ENCODE measurements around the gene MMP14. TPM values are rescaled to one million over a fixed set of nuclear protein-coding genes. Genes with fewer than 3 reads are reported as not detected.

The MMP14 gene
- total and polyA plus RNA-seq, 9 of the 15 experiments (the other 6 are each of a cell fraction or from before 2014, with no cell fraction given): 0.36 to 5.8 (median 1.3) TPM; not detected in 2

- peak overlapping the region; percentile 80 to 90 for H3K9ac ChIP-seq (ENCODE audit: insufficient read depth in 1 of 2, low read depth in 2 of 2, low read length in 2 of 2)
- FAIRE-seq (peak; percentile 98), DNase-seq (ENCODE audit: extremely low read depth in 1 of 4, low spot score in 3 of 4) (peak; percentile 49 to 89 (median 60)), ATAC-seq (peak; percentile 88)
- H3K79me2 ChIP-seq (ENCODE audit: control insufficient read depth, insufficient read depth, low read length): peaks cover 14% of the 10 kb centered on the region
- H3K27me3 ChIP-seq (ENCODE audit: control insufficient read depth in 2 of 2, insufficient read depth in 2 of 2, low read length in 2 of 2): no peaks in the 10 kb centered on the region
- 1% methylated on average over 11 of the region's 11 CpGs for WGBS (ENCODE audit: insufficient coverage, low coverage, missing lambda C conversion rate)
- H3K4me3 ChIP-seq: peak overlapping the region; percentile 63
- H3K9me1 ChIP-seq (ENCODE audit: control insufficient read depth, insufficient read depth, low read length): no peaks in the 10 kb centered on the region
- H2AFZ ChIP-seq (ENCODE audit: low read depth, low read length): peak overlapping the region; percentile 96
- in situ Hi-C loops (cut with MboI): no loop called here
- no peaks in the 10 kb centered on the region for H3K36me3 ChIP-seq (ENCODE audit: control insufficient read depth, insufficient read depth, low read length)
- H3K4me1 ChIP-seq (replicated peaks in 1 of 2; ENCODE audit: control insufficient read depth in 2 of 2, insufficient read depth in 2 of 2, low read length in 2 of 2): peaks cover 26 to 45% of the 10 kb centered on the region in 2 experiments
- ChIA-PET POLR2A (interaction anchor here (0.7 to 1.6 kb wide), 7 partner anchors 12 to 393 kb away, joined by 3 to 7 read pairs (median 6); partner anchors contain the start of genes MRPL52 and RBM23), CTCF (ENCODE audit: low intra/inter-chr PET ratio) (no interaction called here)
- no peaks in the 10 kb centered on the region for H4K20me1 ChIP-seq (replicated peaks; ENCODE audit: control insufficient read depth, insufficient read depth, low read length)
- intact Hi-C loops (cut with micrococcal nuclease): loop anchor here (1.0 kb wide), 1 partner anchor 16 kb away; the partner anchor contains the start of gene LRP10
- peak overlapping the region; percentile 81 for H3K27ac ChIP-seq (ENCODE audit: extremely low read depth, low read depth, low read length)
- TSS peak; percentile 82 for BruUV-seq (replicated peaks)
- H3K4me2 ChIP-seq (ENCODE audit: insufficient read depth, low read length): peak overlapping the region; percentile 87
- no peaks in the 10 kb centered on the region for H3K9me3 ChIP-seq (replicated peaks; ENCODE audit: control insufficient read depth, insufficient read depth, low read depth, low read length)
- TF ChIP-seq CBX3 (IDR thresholded peaks at IDR 0.05; ENCODE audit: borderline replicate concordance in 1 of 2, low read length in 2 of 2) (no peak), TBL1XR1 (IDR thresholded peaks at IDR 0.05; ENCODE audit: low read length in 2 of 2) (0 out of 4 replicates have a peak, but pooled peaks of 1 of the 2 experiments have one; percentile 20), ZFP91 (CRISPR knock-in tag; IDR thresholded peaks at IDR 0.05) (peak; percentile 92), TOE1 (IDR thresholded peaks at IDR 0.05; ENCODE audit: borderline replicate concordance) (peak; percentile 90; the same call in 1 of the 2 replicates), TOE1 (CRISPR knock-in tag; IDR thresholded peaks at IDR 0.05; ENCODE audit: borderline replicate concordance, low read depth) (no peak), POLR2A (conservative IDR thresholded peaks at IDR 0.05) (peak; percentile 36), FOXK1 (CRISPR knock-in tag; IDR thresholded peaks at IDR 0.05; ENCODE audit: borderline replicate concordance) (no peak), HEY1 (CRISPR knock-in tag; IDR thresholded peaks at IDR 0.05; ENCODE audit: borderline replicate concordance) (no peak), KDM5B (IDR thresholded peaks at IDR 0.05; ENCODE audit: insufficient replicate concordance, low read depth, low read length) (peak; percentile 40), SIRT6 (IDR thresholded peaks at IDR 0.05; ENCODE audit: low read depth, low read length) (no peak), PTRF (tag; IDR thresholded peaks at IDR 0.05) (no peak)
- TF ChIP-seq, protein P1, sequence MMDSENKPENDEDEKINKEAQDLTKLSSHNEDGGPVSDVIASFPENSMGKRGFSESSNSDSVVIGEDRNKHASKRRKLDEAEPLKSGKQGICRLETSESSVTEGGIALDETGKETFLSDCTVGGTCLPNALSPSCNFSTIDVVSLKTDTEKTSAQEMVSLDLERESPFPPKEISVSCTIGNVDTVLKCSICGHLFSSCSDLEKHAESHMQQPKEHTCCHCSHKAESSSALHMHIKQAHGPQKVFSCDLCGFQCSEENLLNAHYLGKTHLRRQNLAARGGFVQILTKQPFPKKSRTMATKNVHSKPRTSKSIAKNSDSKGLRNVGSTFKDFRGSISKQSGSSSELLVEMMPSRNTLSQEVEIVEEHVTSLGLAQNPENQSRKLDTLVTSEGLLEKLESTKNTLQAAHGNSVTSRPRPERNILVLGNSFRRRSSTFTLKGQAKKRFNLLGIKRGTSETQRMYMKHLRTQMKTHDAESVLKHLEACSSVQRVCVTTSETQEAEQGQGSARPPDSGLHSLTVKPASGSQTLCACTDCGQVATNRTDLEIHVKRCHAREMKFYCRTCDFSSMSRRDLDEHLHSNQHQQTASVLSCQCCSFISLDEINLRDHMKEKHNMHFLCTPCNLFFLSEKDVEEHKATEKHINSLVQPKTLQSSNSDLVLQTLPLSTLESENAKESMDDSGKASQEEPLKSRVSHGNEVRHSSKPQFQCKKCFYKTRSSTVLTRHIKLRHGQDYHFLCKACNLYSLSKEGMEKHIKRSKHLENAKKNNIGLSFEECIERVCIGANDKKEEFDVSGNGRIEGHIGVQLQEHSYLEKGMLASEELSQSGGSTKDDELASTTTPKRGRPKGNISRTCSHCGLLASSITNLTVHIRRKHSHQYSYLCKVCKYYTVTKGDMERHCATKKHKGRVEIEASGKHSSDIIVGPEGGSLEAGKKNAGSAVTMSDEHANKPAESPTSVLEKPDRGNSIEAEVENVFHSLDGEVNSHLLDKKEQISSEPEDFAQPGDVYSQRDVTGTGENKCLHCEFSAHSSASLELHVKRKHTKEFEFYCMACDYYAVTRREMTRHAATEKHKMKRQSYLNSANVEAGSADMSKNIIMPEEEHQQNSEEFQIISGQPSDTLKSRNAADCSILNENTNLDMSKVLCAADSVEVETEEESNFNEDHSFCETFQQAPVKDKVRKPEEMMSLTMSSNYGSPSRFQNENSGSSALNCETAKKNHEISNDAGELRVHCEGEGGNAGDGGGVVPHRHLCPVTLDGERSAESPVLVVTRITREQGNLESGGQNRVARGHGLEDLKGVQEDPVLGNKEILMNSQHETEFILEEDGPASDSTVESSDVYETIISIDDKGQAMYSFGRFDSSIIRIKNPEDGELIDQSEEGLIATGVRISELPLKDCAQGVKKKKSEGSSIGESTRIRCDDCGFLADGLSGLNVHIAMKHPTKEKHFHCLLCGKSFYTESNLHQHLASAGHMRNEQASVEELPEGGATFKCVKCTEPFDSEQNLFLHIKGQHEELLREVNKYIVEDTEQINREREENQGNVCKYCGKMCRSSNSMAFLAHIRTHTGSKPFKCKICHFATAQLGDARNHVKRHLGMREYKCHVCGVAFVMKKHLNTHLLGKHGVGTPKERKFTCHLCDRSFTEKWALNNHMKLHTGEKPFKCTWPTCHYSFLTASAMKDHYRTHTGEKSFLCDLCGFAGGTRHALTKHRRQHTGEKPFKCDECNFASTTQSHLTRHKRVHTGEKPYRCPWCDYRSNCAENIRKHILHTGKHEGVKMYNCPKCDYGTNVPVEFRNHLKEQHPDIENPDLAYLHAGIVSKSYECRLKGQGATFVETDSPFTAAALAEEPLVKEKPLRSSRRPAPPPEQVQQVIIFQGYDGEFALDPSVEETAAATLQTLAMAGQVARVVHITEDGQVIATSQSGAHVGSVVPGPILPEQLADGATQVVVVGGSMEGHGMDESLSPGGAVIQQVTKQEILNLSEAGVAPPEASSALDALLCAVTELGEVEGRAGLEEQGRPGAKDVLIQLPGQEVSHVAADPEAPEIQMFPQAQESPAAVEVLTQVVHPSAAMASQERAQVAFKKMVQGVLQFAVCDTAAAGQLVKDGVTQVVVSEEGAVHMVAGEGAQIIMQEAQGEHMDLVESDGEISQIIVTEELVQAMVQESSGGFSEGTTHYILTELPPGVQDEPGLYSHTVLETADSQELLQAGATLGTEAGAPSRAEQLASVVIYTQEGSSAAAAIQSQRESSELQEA (IDR thresholded peaks at IDR 0.05; ENCODE audit: low read depth): no peak
These were observed 51.0 kb downstream of the MMP14 start for GRCh38 chr14:22887260-22887989.

Data from K562 (cell line).